K562 (cell line): ENCODE results near the gene TMEM163. TPM values are rescaled to one million over a fixed set of nuclear protein-coding genes. Genes with fewer than 3 reads are reported as not detected.

Experiments used
- ATAC-seq: fragments of 200-7000 bp; cut with Tn5 transposase; 3 replicates; pipeline ENCODE4 v1.9.1; 2020; ENCODE audit warnings: moderate library complexity
- BruUV-seq: library from RNA; stranded (reverse); fragments of 400-500 nt; replicated peaks from 2 replicates; lab custom pipeline; 2021; lab: Mats Ljungman, UMichigan
- CTCF ChIA-PET: fragments of 300-600 bp; formaldehyde crosslinking; extraction: SDS; loops from one replicate; lab custom pipeline; 2021; ENCODE audit warnings: low intra/inter-chr PET ratio; lab: Yijun Ruan, JAX
- POLR2A ChIA-PET: fragments of 300-600, 350-650 bp; sonication (Branson Sonifier 250); formaldehyde crosslinking; extraction: SDS; loops from one replicate; lab custom pipeline; 2021; ENCODE audit warnings: antibody characterized with exemption, inconsistent platforms; lab: Yijun Ruan, JAX
- DNase-seq, 4 experiments: peaks; one replicate each; pipeline versions ENCODE4 v3.0.0 to v3.0.0-alpha.2; 2011 to 2018; ENCODE audit warnings: low spot score in 3 of 4, mixed read lengths in 3 of 4; ENCODE audit errors: extremely low read depth in 1 of 4
- FAIRE-seq: peaks from 2 replicates; lab custom pipeline; 2011; peaks lifted over from hg19 to GRCh38; lab: Jason Lieb, UNC
- H2AFZ ChIP-seq: 2 replicates; pipeline ENCODE4 v1.6.0; 2011; ENCODE audit warnings: low read depth, low read length, control low read depth, inconsistent platforms
- H3K27ac ChIP-seq: fragments of 200-600 bp; 3 replicates; pipeline ENCODE4 v1.8.0; 2011; ENCODE audit warnings: low read depth, mild to moderate bottlenecking, control low read depth, inconsistent platforms, low read length, moderate library complexity, mixed read lengths; ENCODE audit errors: extremely low read depth
- H3K27me3 ChIP-seq, 2 experiments: fragments of 300-600 bp in 1 of 2; 2 replicates in 1 of 2; 3 replicates in 1 of 2; pipeline versions ENCODE4 v1.6.0 to v1.8.0; 2011; ENCODE audit warnings: inconsistent platforms in 2 of 2, low read length in 2 of 2, mild to moderate bottlenecking in 1 of 2, mixed read lengths in 1 of 2, moderate library complexity in 1 of 2; ENCODE audit not compliant: control insufficient read depth in 2 of 2, insufficient read depth in 2 of 2
- H3K36me3 ChIP-seq: fragments of 300-600 bp; 3 replicates; pipeline ENCODE4 v1.8.0; 2011; ENCODE audit warnings: mild to moderate bottlenecking, low read length, inconsistent platforms; ENCODE audit not compliant: control insufficient read depth, insufficient read depth
- H3K4me1 ChIP-seq, 2 experiments: fragments of 200-600 bp in 1 of 2; replicated peaks in 1 of 2; 2 replicates in 1 of 2; 3 replicates in 1 of 2; pipeline versions ENCODE4 v1.5.1 to v1.8.0; 2011; ENCODE audit warnings: inconsistent platforms in 2 of 2, low read length in 2 of 2, mild to moderate bottlenecking in 1 of 2, mixed read lengths in 1 of 2, moderate library complexity in 1 of 2; ENCODE audit not compliant: control insufficient read depth in 2 of 2, insufficient read depth in 2 of 2
- H3K4me2 ChIP-seq: 2 replicates; pipeline ENCODE4 v1.6.1; 2011; ENCODE audit warnings: low read length, control low read depth, inconsistent platforms, mixed read lengths; ENCODE audit not compliant: insufficient read depth
- H3K4me3 ChIP-seq: fragments of 200-600 bp; sonication (generic), shearing (Covaris generic); 2 replicates; pipeline ENCODE4 v1.5.1; 2016; ENCODE audit warnings: control low read depth, inconsistent platforms
- H3K79me2 ChIP-seq: fragments of 200-600 bp; 3 replicates; pipeline ENCODE4 v1.8.0; 2011; ENCODE audit warnings: low read length, inconsistent platforms; ENCODE audit not compliant: control insufficient read depth, insufficient read depth
- H3K9ac ChIP-seq, 2 experiments: 2 replicates each; pipeline versions ENCODE4 v1.6.0 to v1.6.1; 2011; ENCODE audit warnings: low read depth in 2 of 2, low read length in 2 of 2, control low read depth in 1 of 2, inconsistent platforms in 1 of 2, mild to moderate bottlenecking in 1 of 2, mixed read lengths in 1 of 2; ENCODE audit not compliant: insufficient read depth in 1 of 2
- H3K9me1 ChIP-seq: one replicate; pipeline ENCODE4 v1.6.0; 2011; ENCODE audit warnings: inconsistent platforms, mild to moderate bottlenecking, low read length, moderate library complexity; ENCODE audit not compliant: control insufficient read depth, insufficient read depth
- H3K9me3 ChIP-seq: replicated peaks from 2 replicates; pipeline ENCODE4 v1.5.1; 2011; ENCODE audit warnings: low read depth, low read length, inconsistent platforms; ENCODE audit not compliant: control insufficient read depth, insufficient read depth
- H4K20me1 ChIP-seq: replicated peaks from 2 replicates; pipeline ENCODE4 v1.6.1; 2011; ENCODE audit warnings: low read length, inconsistent platforms, mixed read lengths; ENCODE audit not compliant: control insufficient read depth, insufficient read depth
- C11orf30 ChIP-seq: fragments of 450-650 bp; IDR thresholded peaks from 2 replicates; pipeline ENCODE4 v1.6.1; 2016; ENCODE audit warnings: low read depth, mild to moderate bottlenecking
- FOS ChIP-seq: IDR thresholded peaks from 3 replicates; pipeline ENCODE4 v1.6.1; 2011; ENCODE audit not compliant: insufficient read length; ENCODE audit errors: extremely low read depth
- HSF4 ChIP-seq: fragments of 250-450 bp; sonication (Bioruptor Pico); IDR thresholded peaks from 2 replicates; pipeline ENCODE4 v2.1.2; 2022; ENCODE audit warnings: mild to moderate bottlenecking, moderate library complexity, borderline replicate concordance
- IRF2 ChIP-seq: sonication (generic); formaldehyde crosslinking; IDR thresholded peaks from 2 replicates; pipeline ENCODE4 v1.8.1; 2022; ENCODE audit warnings: mild to moderate bottlenecking, missing genetic modification reagents
- MAFG ChIP-seq: fragments of 450-650 bp; conservative IDR thresholded peaks from 2 replicates; pipeline ENCODE4 v1.6.1; 2016; ENCODE audit warnings: missing genetic modification characterization, missing compliant biosample characterization
- TAF7 ChIP-seq: fragments of 450-650 bp; IDR thresholded peaks from 2 replicates; pipeline ENCODE4 v1.6.1; 2016; ENCODE audit warnings: missing genetic modification characterization, missing compliant biosample characterization
- ZNF316 ChIP-seq: fragments of 450-650 bp; IDR thresholded peaks from 2 replicates; pipeline ENCODE4 v1.6.1; 2016
- WGBS: fragments of 100-300 bp; shearing (Covaris generic); methylation state at CpG from one replicate; pipeline ENCODE4 v1.1.6; 2016; ENCODE audit warnings: low coverage, mixed read lengths; ENCODE audit not compliant: insufficient coverage; ENCODE audit errors: missing lambda C conversion rate; 5-methylcytosine and 5-hydroxymethylcytosine counted together
- in situ Hi-C: fragments of 300-500 bp; cut with MboI; formaldehyde crosslinking; loops from 4 replicates; pipeline ENCODE4 v1.15.0; 2018; ENCODE audit warnings: inconsistent platforms, mixed read lengths
- intact Hi-C: fragments of 100-400 bp; cut with micrococcal nuclease; formaldehyde crosslinking; loops from 2 replicates; pipeline ENCODE4 v1.14.2; 2022
- polyA plus RNA-seq, 8 experiments: library from polyadenylated mRNA; depleted of rRNA in 4 of 8; stranded (reverse) in 5 of 8; unstranded in 3 of 8; fragments of >200 nt; fragmentation: Nextera tagmentation in 2 of 8; fragmentation: Illumina TruSeq in 1 of 8; extraction: Ambion mirVana in 2 of 8; extraction: Trizol in 1 of 8; gene quantifications; 2 replicates each; pipeline versions ENCODE4 v1.2.1 to v1.2.3, GENCODE V29; 2011 to 2014; ENCODE audit warnings: inconsistent platforms in 1 of 8, missing spikeins in 1 of 8
- total RNA-seq, 7 experiments: library from RNA; depleted of rRNA in 6 of 7; stranded (reverse); fragments of >200 nt in 6 of 7; fragmentation: Illumina TruSeq in 2 of 7; extraction: Trizol in 2 of 7; gene quantifications; 2 replicates each; pipeline versions ENCODE4 v1.2.1 to v1.2.3, GENCODE V29; 2011 to 2021; ENCODE audit warnings: low replicate concordance in 1 of 7

The TMEM163 gene
- total and polyA plus RNA-seq, 9 of the 15 experiments (the other 6 are each of a cell fraction or from before 2014, with no cell fraction given): 0.04 to 0.68 (median 0.16) TPM; not detected in 3

DNA sequence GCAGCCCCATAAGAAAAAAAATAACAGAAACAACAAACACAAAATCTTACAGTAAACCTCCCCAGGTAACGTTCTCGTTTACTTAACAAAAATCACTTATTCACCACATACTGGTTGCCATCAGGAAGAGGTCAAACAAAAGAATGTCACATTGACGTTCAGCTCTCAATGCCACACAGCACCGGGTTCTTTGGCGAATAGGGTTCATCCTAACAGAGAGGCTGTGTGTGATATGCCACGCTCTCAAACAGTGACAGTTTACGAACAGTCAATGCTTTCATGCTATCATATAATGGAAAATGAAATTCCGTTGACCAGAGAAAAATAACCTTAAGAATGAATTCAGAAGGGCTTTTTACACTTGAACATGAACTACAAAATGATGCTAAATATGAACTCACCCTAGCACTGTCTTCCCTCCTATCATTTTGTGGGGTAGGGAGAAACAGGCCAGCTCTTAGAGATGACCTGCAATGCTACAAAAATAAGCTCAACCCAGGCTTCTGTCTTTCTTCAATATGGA, 2.0 kb downstream of the TMEM163 start (continued):
- no peak for TF ChIP-seq TAF7 (tag)

DNA sequence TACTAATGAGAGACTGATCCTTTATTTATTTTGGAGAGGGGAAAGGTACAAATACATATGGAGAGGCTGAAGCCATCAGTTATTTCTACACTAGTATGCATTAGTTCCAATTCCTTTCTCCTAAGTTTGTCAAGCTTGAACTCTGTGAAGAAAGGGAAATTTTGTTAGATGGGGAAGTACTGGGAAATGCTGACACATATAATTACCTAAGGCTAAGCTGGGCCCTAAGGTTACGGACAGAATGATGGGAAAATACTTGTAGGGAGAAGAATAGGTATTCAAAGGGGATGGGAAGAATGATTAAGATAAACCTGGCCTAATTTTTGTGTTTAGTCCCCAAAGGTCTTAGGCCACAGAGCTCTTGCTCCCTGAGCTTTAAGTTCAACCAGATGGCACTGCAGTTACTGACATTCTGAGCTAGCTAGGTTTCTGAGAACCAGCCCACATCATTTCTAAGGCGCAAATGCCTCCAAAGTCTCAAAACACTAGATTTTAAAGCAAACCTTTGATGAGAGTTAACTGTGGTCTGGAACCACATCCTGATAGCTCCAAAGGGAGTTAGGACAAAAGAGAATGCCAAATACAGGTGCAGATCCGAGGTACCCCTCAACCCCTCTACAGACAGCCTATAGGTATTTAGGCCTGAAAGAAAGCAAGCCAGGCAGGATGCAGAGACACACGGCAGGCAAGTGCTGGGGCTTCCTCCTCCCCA, 2.7 kb downstream of the TMEM163 start:
- CTCF ChIA-PET: no interaction called here

More for the DNA sequence above, 2.7 kb downstream of the TMEM163 start:
- H3K36me3 ChIP-seq: no peaks in the 10 kb centered on the region
- no peaks in the 10 kb centered on the region for H4K20me1 ChIP-seq
- H3K79me2 ChIP-seq: no peaks in the 10 kb centered on the region
- no peak for FAIRE-seq
- no peak overlapping the region for H3K4me2 ChIP-seq
- no peak overlapping the region for H3K9ac ChIP-seq
- no TSS peak for BruUV-seq
- H3K27ac ChIP-seq: no peak overlapping the region
- DNase-seq: no peak
- WGBS: 8% methylated on average over 4 of the region's 4 CpGs
- in situ Hi-C loops: no loop called here
- ATAC-seq: no peak
- H2AFZ ChIP-seq: no peak overlapping the region
- POLR2A ChIA-PET: interaction anchor here (0.6 to 1.0 kb wide), 4 partner anchors 9 to 20 kb away, joined by 3 to 4 read pairs (median 3); no protein-coding TSS in a partner anchor
- H3K4me1 ChIP-seq: peaks cover 0 to 12% of the 10 kb centered on the region in 2 experiments; a peak in 2 of 5 replicates
- 0 out of 2 replicates have a peak, but pooled peaks have one; percentile 27 for TF ChIP-seq MAFG (tag)
- peak; percentile 47 for TF ChIP-seq ZNF316
- peak; percentile 32; the same call in 1 of the 2 replicates for TF ChIP-seq C11orf30
- no peak for TF ChIP-seq IRF2
- TF ChIP-seq FOS: no peak
- TF ChIP-seq HSF4 (CRISPR knock-in tag): no peak
- TF ChIP-seq, all 486 proteins: peak for 3
- Histone ChIP-seq H3K27me3 (peaks cover 16 to 39% of the 10 kb centered on the region in 2 experiments), H3K4me3 (no peak overlapping the region), H3K9me1 (no peaks in the 10 kb centered on the region), H3K9me3 (no peaks in the 10 kb centered on the region)
- intact Hi-C loops: no loop called here
